Caco-2 (cell line): ENCODE measurements around the gene MELTF. TPM values are rescaled to one million over a fixed set of nuclear protein-coding genes. Genes with fewer than 3 reads are reported as not detected.

ENCODE experiments used
- BruUV-seq: library from RNA; stranded (reverse); fragments of 400-500 nt; replicated peaks from 2 replicates; lab custom pipeline; 2021; lab: Mats Ljungman, UMichigan
- CTCF ChIA-PET: fragments of 300-600 bp; sonication (Branson Sonifier 250); formaldehyde crosslinking; loops from one replicate; lab custom pipeline; 2022; ENCODE audit warnings: antibody characterized with exemption; lab: Charles Lee
- POLR2A ChIA-PET: fragments of 300-600 bp; sonication (Branson Sonifier 250); formaldehyde crosslinking; loops from one replicate; lab custom pipeline; 2022; ENCODE audit warnings: antibody characterized with exemption; lab: Charles Lee
- DNase-seq, 2 experiments: peaks; one replicate each; pipeline versions ENCODE4 v3.0.0 to v3.0.0-alpha.2; 2020 to 2022
- H3K27me3 ChIP-seq: replicated peaks from 2 replicates; pipeline ENCODE4 v1.6.0; 2011; ENCODE audit warnings: low read length; ENCODE audit not compliant: control insufficient read depth, insufficient read depth
- H3K36me3 ChIP-seq: 2 replicates; pipeline ENCODE4 v1.5.1; 2011; ENCODE audit warnings: low read length; ENCODE audit not compliant: control insufficient read depth, insufficient read depth
- H3K4me1 ChIP-seq: fragments of 250-450 bp; sonication (Bioruptor Pico); 2 replicates; pipeline ENCODE4 v1.5.1; 2020; ENCODE audit warnings: mild to moderate bottlenecking
- H3K4me3 ChIP-seq: 2 replicates; pipeline ENCODE4 v1.5.1; 2011; ENCODE audit warnings: low read depth, mild to moderate bottlenecking, control low read depth, low read length
- H3K9me3 ChIP-seq: fragments of 250-450 bp; sonication (Bioruptor Pico); 2 replicates; pipeline ENCODE4 v1.5.1; 2020; ENCODE audit warnings: mild to moderate bottlenecking, moderate library complexity
- H3K27ac Mint-ChIP-seq: one replicate; pipeline ENCODE4 v1.8.0; 2022; ENCODE audit warnings: mixed read lengths; ENCODE audit not compliant: unreplicated experiment
- H3K27me3 Mint-ChIP-seq: one replicate; pipeline ENCODE4 v1.8.0; 2022; ENCODE audit warnings: mixed read lengths; ENCODE audit not compliant: insufficient read depth, unreplicated experiment
- H3K36me3 Mint-ChIP-seq: one replicate; pipeline ENCODE4 v1.8.0; 2022; ENCODE audit warnings: mild to moderate bottlenecking, mixed read lengths; ENCODE audit not compliant: insufficient read depth, unreplicated experiment
- H3K4me1 Mint-ChIP-seq: one replicate; pipeline ENCODE4 v1.8.0; 2022; ENCODE audit warnings: low read depth, mixed read lengths; ENCODE audit not compliant: unreplicated experiment
- H3K4me3 Mint-ChIP-seq: one replicate; pipeline ENCODE4 v1.8.0; 2022; ENCODE audit warnings: mild to moderate bottlenecking, moderate library complexity, mixed read lengths; ENCODE audit not compliant: unreplicated experiment
- H3K9me3 Mint-ChIP-seq: one replicate; pipeline ENCODE4 v1.8.0; 2022; ENCODE audit warnings: mixed read lengths; ENCODE audit not compliant: unreplicated experiment
- intact Hi-C: fragments of 100-400 bp; cut with micrococcal nuclease; formaldehyde crosslinking; loops from one replicate; pipeline ENCODE4 v1.10.0; 2022; ENCODE audit not compliant: unreplicated experiment
- total RNA-seq: library from RNA; stranded (reverse); gene quantifications from 2 replicates; pipeline ENCODE4 v1.2.3, GENCODE V29; 2022
- TF ChIP-seq, protein P1 (sequence below), 2 experiments: fragments of 200-600 bp in 1 of 2; IDR thresholded peaks; 1 replicate in 1 of 2; 2 replicates in 1 of 2; pipeline versions ENCODE4 v1.5.1 to v1.8.0; 2011 to 2022; ENCODE audit warnings: antibody characterized with exemption in 1 of 2, control low read depth in 1 of 2, inconsistent platforms in 1 of 2, low read depth in 1 of 2, low read length in 1 of 2, mild to moderate bottlenecking in 1 of 2, moderate library complexity in 1 of 2; ENCODE audit not compliant: insufficient read depth in 1 of 2, severe bottlenecking in 1 of 2, unreplicated experiment in 1 of 2

The MELTF gene
- total RNA-seq, 1 experiment from 2014 or later = 29.3 TPM

- POLR2A ChIA-PET = no interaction called here
- no TSS peak for BruUV-seq
- peak overlapping the region; percentile 82 for H3K27ac Mint-ChIP-seq
Observed at GRCh38 chr3:196963631-196963953, 66.0 kb downstream of the MELTF start.

GRCh38 chr3:196962930-196963630, 66.5 kb downstream of the MELTF start:
- TSS peak; percentile 95 for BruUV-seq
- no peaks in the 10 kb centered on the region for H3K27me3 ChIP-seq
- CTCF ChIA-PET = no interaction called here

More at GRCh38 chr3:196963631-196963953, 66.0 kb downstream of the MELTF start:
- Mint-ChIP-seq H3K36me3 (peaks cover 44% of the 10 kb centered on the region), H3K9me3 (peaks cover 22% of the 10 kb centered on the region), H3K4me3 (no peak overlapping the region), H3K4me1 (peaks cover 34% of the 10 kb centered on the region), H3K27me3 (no peaks in the 10 kb centered on the region)
- Histone ChIP-seq H3K36me3 (peaks cover 16% of the 10 kb centered on the region), H3K4me1 (peaks cover 26% of the 10 kb centered on the region), H3K4me3 (no peak overlapping the region), H3K27me3 (no peaks in the 10 kb centered on the region), H3K9me3 (no peaks in the 10 kb centered on the region)
- TF ChIP-seq, protein P1, sequence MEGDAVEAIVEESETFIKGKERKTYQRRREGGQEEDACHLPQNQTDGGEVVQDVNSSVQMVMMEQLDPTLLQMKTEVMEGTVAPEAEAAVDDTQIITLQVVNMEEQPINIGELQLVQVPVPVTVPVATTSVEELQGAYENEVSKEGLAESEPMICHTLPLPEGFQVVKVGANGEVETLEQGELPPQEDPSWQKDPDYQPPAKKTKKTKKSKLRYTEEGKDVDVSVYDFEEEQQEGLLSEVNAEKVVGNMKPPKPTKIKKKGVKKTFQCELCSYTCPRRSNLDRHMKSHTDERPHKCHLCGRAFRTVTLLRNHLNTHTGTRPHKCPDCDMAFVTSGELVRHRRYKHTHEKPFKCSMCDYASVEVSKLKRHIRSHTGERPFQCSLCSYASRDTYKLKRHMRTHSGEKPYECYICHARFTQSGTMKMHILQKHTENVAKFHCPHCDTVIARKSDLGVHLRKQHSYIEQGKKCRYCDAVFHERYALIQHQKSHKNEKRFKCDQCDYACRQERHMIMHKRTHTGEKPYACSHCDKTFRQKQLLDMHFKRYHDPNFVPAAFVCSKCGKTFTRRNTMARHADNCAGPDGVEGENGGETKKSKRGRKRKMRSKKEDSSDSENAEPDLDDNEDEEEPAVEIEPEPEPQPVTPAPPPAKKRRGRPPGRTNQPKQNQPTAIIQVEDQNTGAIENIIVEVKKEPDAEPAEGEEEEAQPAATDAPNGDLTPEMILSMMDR (IDR thresholded peaks at IDR 0.05; ENCODE audit: insufficient read depth in 1 of 2, low read depth in 1 of 2, low read length in 1 of 2, severe bottlenecking in 1 of 2, unreplicated experiment in 1 of 2) = no peak
- intact Hi-C loops = loop anchor here (2.0 kb wide), 1 partner anchor 21 kb away; the partner anchor contains the start of gene NCBP2
- CTCF ChIA-PET = interaction anchor here (0.6 kb wide), 1 partner anchor 25 kb away, joined by 3 read pairs; no protein-coding TSS in a partner anchor
- no peak for DNase-seq

GRCh38 chr3:196962108-196962929, 67.3 kb downstream of the MELTF start:
- H3K27me3 ChIP-seq = no peaks in the 10 kb centered on the region
- POLR2A ChIA-PET = no interaction called here
- Mint-ChIP-seq H3K27me3 (no peaks in the 10 kb centered on the region), H3K4me1 (peaks cover 34% of the 10 kb centered on the region), H3K9me3 (peaks cover 22% of the 10 kb centered on the region), H3K27ac (peak overlapping the region; percentile 82), H3K4me3 (peak overlapping the region; percentile 59), H3K36me3 (peaks cover 37% of the 10 kb centered on the region)
- CTCF ChIA-PET = no interaction called here
- intact Hi-C loops = loop anchor here (2.0 kb wide), 1 partner anchor 20 kb away; the partner anchor contains the start of gene NCBP2
- peaks cover 16% of the 10 kb centered on the region for H3K36me3 ChIP-seq
- TF ChIP-seq, protein P1 (IDR thresholded peaks at IDR 0.05; ENCODE audit: insufficient read depth in 1 of 2, low read depth in 1 of 2, low read length in 1 of 2, severe bottlenecking in 1 of 2, unreplicated experiment in 1 of 2) = no peak
- peak; percentile 69 to 76 for DNase-seq
- BruUV-seq = no TSS peak
- H3K9me3 ChIP-seq = no peaks in the 10 kb centered on the region
- H3K4me3 ChIP-seq = no peak overlapping the region
- H3K4me1 ChIP-seq = peaks cover 26% of the 10 kb centered on the region

More at GRCh38 chr3:196962930-196963630, 66.5 kb downstream of the MELTF start:
- no peaks in the 10 kb centered on the region for H3K9me3 ChIP-seq
- Mint-ChIP-seq H3K27ac (peak overlapping the region; percentile 82), H3K36me3 (peaks cover 44% of the 10 kb centered on the region), H3K4me3 (peak overlapping the region; percentile 59), H3K27me3 (no peaks in the 10 kb centered on the region), H3K4me1 (peaks cover 34% of the 10 kb centered on the region), H3K9me3 (peaks cover 22% of the 10 kb centered on the region)
- no peak for DNase-seq
- TF ChIP-seq, protein P1 (IDR thresholded peaks at IDR 0.05; ENCODE audit: insufficient read depth in 1 of 2, low read depth in 1 of 2, low read length in 1 of 2, severe bottlenecking in 1 of 2, unreplicated experiment in 1 of 2) = no peak
- POLR2A ChIA-PET = no interaction called here
- H3K36me3 ChIP-seq = peaks cover 16% of the 10 kb centered on the region
- peaks cover 26% of the 10 kb centered on the region for H3K4me1 ChIP-seq
- no peak overlapping the region for H3K4me3 ChIP-seq
- intact Hi-C loops = loop anchor here (2.0 kb wide), 1 partner anchor 20 kb away; the partner anchor contains the start of gene NCBP2
